HCT116 (cell line): ENCODE data around the gene GSTK1. TPM values are rescaled to one million over a fixed set of nuclear protein-coding genes. Genes with fewer than 3 reads are reported as not detected.
"Not testable (repeated sequence)": the region's sequence is repeated elsewhere in the genome, so short reads cannot be mapped to it uniquely, and the experiment has no call there.

Source experiments
- ATAC-seq: fragments of 200-7000 bp; cut with Tn5 transposase; 2 replicates; pipeline ENCODE4 v1.9.1; 2020; ENCODE audit warnings: mild to moderate bottlenecking, moderate library complexity
- BruUV-seq: library from RNA; stranded (reverse); fragments of 400-500 nt; replicated peaks from 2 replicates; lab custom pipeline; 2021; lab: Mats Ljungman, UMichigan
- CTCF ChIA-PET: fragments of 300-600 bp; sonication (Branson Sonifier 250); formaldehyde crosslinking; loops from one replicate; lab custom pipeline; 2021; ENCODE audit warnings: antibody characterized with exemption; lab: Charles Lee
- POLR2A ChIA-PET: fragments of 300-600, 350-600 bp; sonication (Branson Sonifier 250); formaldehyde crosslinking; loops from one replicate; lab custom pipeline; 2021; ENCODE audit warnings: antibody characterized with exemption; lab: Charles Lee
- RAD21 ChIA-PET, 2 experiments: fragments of 300-600 bp; sonication (Branson Sonifier 250); formaldehyde crosslinking; loops; one replicate each; lab custom pipeline; 2023; ENCODE audit warnings: low total read pairs in 2 of 2; ENCODE audit not compliant: uncharacterized antibody in 2 of 2, unreplicated experiment in 2 of 2, low non-redundant PET in 1 of 2; lab: Charles Lee
- DNase-seq: peaks from one replicate; pipeline ENCODE4 v3.0.0-alpha.2; 2010; ENCODE audit warnings: low read depth, low spot score
- H2AFZ ChIP-seq: fragments of 200-600 bp; shearing (Covaris generic), sonication (generic); 2 replicates; pipeline ENCODE4 v1.6.1; 2017; ENCODE audit warnings: low read depth, mixed run types, mixed read lengths, antibody characterized with exemption, low read length; ENCODE audit not compliant: poor library complexity, severe bottlenecking
- H3K27ac ChIP-seq: 2 replicates; pipeline ENCODE4 v1.5.1; 2012; ENCODE audit warnings: low read depth, low read length
- H3K27me3 ChIP-seq: fragments of 200-600 bp; sonication (generic); 2 replicates; pipeline ENCODE4 v1.6.1; 2016; ENCODE audit warnings: mixed run types, low read length, mixed read lengths; ENCODE audit not compliant: insufficient read depth
- H3K36me3 ChIP-seq, 2 experiments: fragments of 200-500 bp in 1 of 2; fragments of 200-600 bp in 1 of 2; sonication (Bioruptor generic) in 1 of 2; sonication (generic) in 1 of 2; 2 replicates each; pipeline versions ENCODE4 v1.5.1 to v1.6.1; 2014 to 2016; ENCODE audit warnings: low read length in 2 of 2, inconsistent platforms in 1 of 2, mixed read lengths in 1 of 2, mixed run types in 1 of 2; ENCODE audit not compliant: insufficient read depth in 2 of 2, control insufficient read depth in 1 of 2
- H3K4me1 ChIP-seq, 2 experiments: fragments of 200-600 bp in 1 of 2; sonication (generic) in 1 of 2; 2 replicates each; pipeline versions ENCODE4 v1.5.1 to v1.6.1; 2012 to 2017; ENCODE audit warnings: low read length in 2 of 2, inconsistent platforms in 1 of 2, mild to moderate bottlenecking in 1 of 2, mixed read lengths in 1 of 2, mixed run types in 1 of 2, moderate library complexity in 1 of 2; ENCODE audit not compliant: insufficient read depth in 2 of 2, control insufficient read depth in 1 of 2
- H3K4me2 ChIP-seq: fragments of 200-600 bp; sonication (generic); 2 replicates; pipeline ENCODE4 v1.6.1; 2017; ENCODE audit warnings: mixed run types, low read length, mixed read lengths
- H3K4me3 ChIP-seq, 2 experiments: fragments of 200-600 bp in 1 of 2; sonication (generic) in 1 of 2; replicated peaks in 1 of 2; 2 replicates each; pipeline ENCODE4 v1.5.1; 2011 to 2016; ENCODE audit warnings: low read length in 2 of 2, control low read depth in 1 of 2, low read depth in 1 of 2, mild to moderate bottlenecking in 1 of 2, mixed read lengths in 1 of 2, mixed run types in 1 of 2
- H3K79me2 ChIP-seq: fragments of 200-600 bp; sonication (generic); 2 replicates; pipeline ENCODE4 v1.6.1; 2017; ENCODE audit warnings: mild to moderate bottlenecking, mixed run types, low read length, moderate library complexity, mixed read lengths; ENCODE audit not compliant: insufficient read depth
- H3K9ac ChIP-seq: fragments of 200-600 bp; sonication (generic); 2 replicates; pipeline ENCODE4 v1.6.1; 2016; ENCODE audit warnings: low read length, mixed read lengths
- H3K9me2 ChIP-seq: fragments of 200-600 bp; sonication (generic), shearing (Covaris generic); 2 replicates; pipeline ENCODE4 v1.6.1; 2017; ENCODE audit warnings: mixed run types, mild to moderate bottlenecking, moderate library complexity; ENCODE audit not compliant: insufficient read depth
- H3K9me3 ChIP-seq, 2 experiments: fragments of 200-500 bp in 1 of 2; fragments of 200-600 bp in 1 of 2; sonication (Bioruptor generic) in 1 of 2; sonication (generic) in 1 of 2; 2 replicates each; pipeline ENCODE4 v1.6.1; 2014 to 2017; ENCODE audit warnings: low read length in 2 of 2, mixed read lengths in 2 of 2, inconsistent platforms in 1 of 2, low read depth in 1 of 2, mild to moderate bottlenecking in 1 of 2, mixed run types in 1 of 2, moderate library complexity in 1 of 2; ENCODE audit not compliant: control insufficient read depth in 1 of 2, insufficient read depth in 1 of 2
- H4K20me1 ChIP-seq: fragments of 200-600 bp; sonication (generic), shearing (Covaris generic); 2 replicates; pipeline ENCODE4 v1.6.1; 2017; ENCODE audit warnings: mixed run types, mild to moderate bottlenecking, moderate library complexity; ENCODE audit not compliant: insufficient read depth
- FOSL1 ChIP-seq: IDR thresholded peaks from 2 replicates; pipeline ENCODE4 v1.6.1; 2012; ENCODE audit warnings: low read depth
- YY1 ChIP-seq: IDR thresholded peaks from 2 replicates; pipeline ENCODE4 v1.6.1; 2011; ENCODE audit warnings: low read length, low read depth, moderate library complexity, mild to moderate bottlenecking; ENCODE audit not compliant: insufficient replicate concordance; ENCODE audit errors: extremely low read depth
- intact Hi-C: fragments of 100-400 bp; cut with micrococcal nuclease; formaldehyde crosslinking; loops from 2 replicates; pipeline ENCODE4 v1.10.0; 2022
- total RNA-seq: library from RNA; stranded (reverse); gene quantifications from one replicate; pipeline ENCODE4 v1.2.1, GENCODE V29; 2021; ENCODE audit not compliant: unreplicated experiment
- TF ChIP-seq, protein P1 (sequence below): IDR thresholded peaks from 2 replicates; pipeline ENCODE4 v1.6.1; 2012; ENCODE audit warnings: low read depth
- TF ChIP-seq, protein P2 (sequence below): IDR thresholded peaks from 2 replicates; pipeline ENCODE4 v1.6.1; 2012

The GSTK1 gene
- total RNA-seq, 1 experiment from 2014 or later: 83.6 TPM

- H3K9ac ChIP-seq: no peak overlapping the region
- no peaks in the 10 kb centered on the region for H3K27me3 ChIP-seq
- H3K9me3 ChIP-seq: no peaks in the 10 kb centered on the region
- no peak overlapping the region for H3K4me2 ChIP-seq
- RAD21 ChIA-PET: no interaction called here
- peaks cover 9 to 32% of the 10 kb centered on the region in 2 experiments; a peak in 3 of 4 replicates for H3K4me1 ChIP-seq
- no TSS peak for BruUV-seq
- peaks cover 11% of the 10 kb centered on the region; the same call in 1 of the 2 replicates for H3K79me2 ChIP-seq
- no peak overlapping the region for H3K27ac ChIP-seq
- no peak overlapping the region for H3K4me3 ChIP-seq
- no peak for DNase-seq
- intact Hi-C loops: no loop called here
- TF ChIP-seq YY1 (no peak), FOSL1 (no peak)
- TF ChIP-seq, protein P1, sequence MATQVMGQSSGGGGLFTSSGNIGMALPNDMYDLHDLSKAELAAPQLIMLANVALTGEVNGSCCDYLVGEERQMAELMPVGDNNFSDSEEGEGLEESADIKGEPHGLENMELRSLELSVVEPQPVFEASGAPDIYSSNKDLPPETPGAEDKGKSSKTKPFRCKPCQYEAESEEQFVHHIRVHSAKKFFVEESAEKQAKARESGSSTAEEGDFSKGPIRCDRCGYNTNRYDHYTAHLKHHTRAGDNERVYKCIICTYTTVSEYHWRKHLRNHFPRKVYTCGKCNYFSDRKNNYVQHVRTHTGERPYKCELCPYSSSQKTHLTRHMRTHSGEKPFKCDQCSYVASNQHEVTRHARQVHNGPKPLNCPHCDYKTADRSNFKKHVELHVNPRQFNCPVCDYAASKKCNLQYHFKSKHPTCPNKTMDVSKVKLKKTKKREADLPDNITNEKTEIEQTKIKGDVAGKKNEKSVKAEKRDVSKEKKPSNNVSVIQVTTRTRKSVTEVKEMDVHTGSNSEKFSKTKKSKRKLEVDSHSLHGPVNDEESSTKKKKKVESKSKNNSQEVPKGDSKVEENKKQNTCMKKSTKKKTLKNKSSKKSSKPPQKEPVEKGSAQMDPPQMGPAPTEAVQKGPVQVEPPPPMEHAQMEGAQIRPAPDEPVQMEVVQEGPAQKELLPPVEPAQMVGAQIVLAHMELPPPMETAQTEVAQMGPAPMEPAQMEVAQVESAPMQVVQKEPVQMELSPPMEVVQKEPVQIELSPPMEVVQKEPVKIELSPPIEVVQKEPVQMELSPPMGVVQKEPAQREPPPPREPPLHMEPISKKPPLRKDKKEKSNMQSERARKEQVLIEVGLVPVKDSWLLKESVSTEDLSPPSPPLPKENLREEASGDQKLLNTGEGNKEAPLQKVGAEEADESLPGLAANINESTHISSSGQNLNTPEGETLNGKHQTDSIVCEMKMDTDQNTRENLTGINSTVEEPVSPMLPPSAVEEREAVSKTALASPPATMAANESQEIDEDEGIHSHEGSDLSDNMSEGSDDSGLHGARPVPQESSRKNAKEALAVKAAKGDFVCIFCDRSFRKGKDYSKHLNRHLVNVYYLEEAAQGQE: no peak
- TF ChIP-seq, protein P2, sequence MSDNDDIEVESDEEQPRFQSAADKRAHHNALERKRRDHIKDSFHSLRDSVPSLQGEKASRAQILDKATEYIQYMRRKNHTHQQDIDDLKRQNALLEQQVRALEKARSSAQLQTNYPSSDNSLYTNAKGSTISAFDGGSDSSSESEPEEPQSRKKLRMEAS: no peak
- H4K20me1 ChIP-seq: no peaks in the 10 kb centered on the region
- CTCF ChIA-PET: no interaction called here
- no peaks in the 10 kb centered on the region for H3K9me2 ChIP-seq
- no peak for ATAC-seq
- no peak overlapping the region for H2AFZ ChIP-seq
- POLR2A ChIA-PET: interaction anchor here (1.9 kb wide), 1 partner anchor 14 kb away, joined by 8 read pairs; no protein-coding TSS in a partner anchor
- H3K36me3 ChIP-seq: no peaks in the 10 kb centered on the region
Observed at GRCh38 chr7:143261901-143262300, 1.3 kb upstream of the GSTK1 start.

DNA sequence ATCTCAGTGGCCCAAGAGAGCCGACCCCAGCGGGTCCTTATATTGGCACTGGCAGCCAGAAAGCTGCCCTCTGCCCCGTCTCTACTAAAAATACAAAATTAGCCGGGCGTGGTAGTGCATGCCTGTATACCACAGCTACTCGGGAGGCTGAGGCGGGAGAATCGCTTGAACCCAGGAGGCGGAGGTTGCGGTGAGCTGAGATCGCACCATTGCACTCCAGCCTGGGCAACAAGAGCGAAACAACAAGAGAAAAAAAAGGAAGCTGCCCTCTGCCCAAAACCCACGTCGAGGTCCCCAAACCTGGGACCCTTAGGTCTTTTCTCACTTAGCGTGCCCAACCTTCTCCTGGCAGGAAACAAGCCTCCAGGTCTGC, 941 bp downstream of the GSTK1 start:
- ATAC-seq, H4K20me1 ChIP-seq, H3K9me2 ChIP-seq, H2AFZ ChIP-seq, BruUV-seq, H3K27me3 ChIP-seq, H3K9me3 ChIP-seq, DNase-seq, CTCF ChIA-PET, H3K27ac ChIP-seq: not testable (repeated sequence)
- peaks cover 9 to 26% of the 10 kb centered on the region in 2 experiments; a peak in 3 of 4 replicates for H3K4me1 ChIP-seq
- peaks cover 11% of the 10 kb centered on the region; the same call in 1 of the 2 replicates for H3K79me2 ChIP-seq
- peaks cover 4 to 10% of the 10 kb centered on the region in 2 experiments; a peak in 3 of 4 replicates for H3K36me3 ChIP-seq
- peak overlapping the region; percentile 89 to 91 for H3K4me3 ChIP-seq
- intact Hi-C loops: loop anchor here (2.0 kb wide), 1 partner anchor 21 kb away; the partner anchor contains the start of gene TMEM139
- ChIA-PET POLR2A (interaction anchor here (1.2 kb wide), 2 partner anchors 9 to 10 kb away, joined by 4 to 5 read pairs; no protein-coding TSS in a partner anchor), RAD21 (interaction anchor here in 1 of 2 experiments (0.7 kb wide), 1 partner anchor 24 kb away, joined by 3 read pairs; no protein-coding TSS in a partner anchor)
- peak overlapping the region; percentile 82 for H3K9ac ChIP-seq
- H3K4me2 ChIP-seq: peak overlapping the region; percentile 84
